CD4-positive, alpha-beta T cell treated with Interleukin-15 for 4 hours (primary cell): Measurements from ENCODE around the gene BZW1.

Experiments
- DNase-seq: peaks from one replicate; pipeline ENCODE4 v3.0.0-alpha.2; 2020; ENCODE audit warnings: low spot score

The BZW1 gene

DNA sequence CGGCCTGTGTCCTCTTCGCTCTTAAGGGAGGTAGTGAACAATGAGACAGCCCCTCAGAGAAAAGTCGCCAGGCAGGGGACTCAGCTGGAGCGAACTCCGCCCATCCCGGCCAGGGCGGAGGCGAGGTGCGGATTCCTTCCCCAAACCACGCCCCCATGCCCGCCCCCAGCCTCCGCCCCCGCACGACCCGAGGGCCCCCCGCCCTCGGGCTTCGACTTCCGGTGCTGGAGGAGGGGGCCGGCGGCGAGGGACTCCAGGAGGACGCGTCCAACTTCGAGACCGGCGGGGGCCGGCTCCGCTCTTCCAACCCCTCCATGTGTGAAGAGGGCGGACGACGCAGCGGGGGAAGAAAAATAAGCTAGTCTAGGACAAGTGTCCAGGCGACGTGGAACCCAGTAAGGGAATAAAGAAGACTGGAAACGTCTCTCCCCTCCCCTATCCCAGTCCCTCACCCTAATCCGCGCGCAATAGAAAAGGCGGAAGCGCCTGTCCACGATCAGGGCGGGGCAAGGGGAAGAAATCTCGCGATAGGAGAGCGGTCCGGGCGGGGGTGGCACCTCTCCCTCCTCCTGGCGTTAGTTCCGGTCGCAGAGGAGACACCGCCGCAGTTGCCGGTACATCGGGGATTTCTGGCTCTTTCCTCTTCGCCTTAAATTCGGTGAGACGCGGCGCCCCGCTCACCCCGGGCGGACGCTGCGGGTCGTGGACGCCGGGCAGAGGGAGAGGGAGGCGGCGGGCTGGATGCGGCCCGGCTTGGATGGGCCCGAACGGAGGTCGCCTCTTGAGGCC lies at the start of gene BZW1:
BZW1 (plus strand) TSS at position 578 of the 789 bp plus-strand sequence. CDS start 1,308 bp downstream, outside the sequence.
- peak; percentile 98 for DNase-seq

DNA sequence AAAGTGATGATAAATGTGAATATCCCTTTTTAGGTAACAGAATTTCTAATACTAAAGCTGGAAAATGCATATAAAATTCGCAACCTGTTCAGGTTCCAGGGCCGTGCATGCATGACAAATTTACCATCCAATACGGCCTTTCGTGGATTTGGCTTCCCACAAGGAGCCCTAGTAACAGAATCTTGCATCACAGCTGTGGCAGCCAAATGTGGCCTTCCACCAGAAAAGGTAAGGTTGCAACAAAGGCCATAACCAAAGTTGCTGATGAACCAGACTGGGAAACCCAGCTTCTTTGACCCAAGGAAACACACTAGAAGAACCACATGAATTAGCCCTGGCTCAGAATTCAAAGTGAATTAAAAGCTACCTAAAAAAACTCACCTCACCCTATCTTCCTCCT lies 49.6 kb upstream of the BZW1 start:
- DNase-seq = no peak

DNA sequence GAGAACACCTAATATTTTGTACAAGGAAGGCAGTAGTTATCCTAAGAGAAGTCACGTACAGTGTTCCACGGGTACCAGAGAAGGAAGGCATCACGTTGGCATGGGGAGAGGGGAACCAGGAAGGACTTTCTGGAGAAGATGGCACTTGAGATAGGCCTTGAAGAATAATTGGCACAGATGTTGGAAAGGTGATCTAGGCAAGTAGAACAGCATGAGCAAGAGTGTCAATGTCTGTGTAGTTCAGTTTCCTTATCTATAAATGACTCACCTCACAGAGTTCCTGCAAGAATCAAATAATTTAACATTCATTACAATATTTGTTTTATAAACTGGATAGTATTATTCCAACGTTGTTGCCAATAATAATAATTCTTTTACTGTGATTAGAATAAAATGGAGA lies 48.3 kb upstream of the BZW1 start:
- no peak for DNase-seq

DNA sequence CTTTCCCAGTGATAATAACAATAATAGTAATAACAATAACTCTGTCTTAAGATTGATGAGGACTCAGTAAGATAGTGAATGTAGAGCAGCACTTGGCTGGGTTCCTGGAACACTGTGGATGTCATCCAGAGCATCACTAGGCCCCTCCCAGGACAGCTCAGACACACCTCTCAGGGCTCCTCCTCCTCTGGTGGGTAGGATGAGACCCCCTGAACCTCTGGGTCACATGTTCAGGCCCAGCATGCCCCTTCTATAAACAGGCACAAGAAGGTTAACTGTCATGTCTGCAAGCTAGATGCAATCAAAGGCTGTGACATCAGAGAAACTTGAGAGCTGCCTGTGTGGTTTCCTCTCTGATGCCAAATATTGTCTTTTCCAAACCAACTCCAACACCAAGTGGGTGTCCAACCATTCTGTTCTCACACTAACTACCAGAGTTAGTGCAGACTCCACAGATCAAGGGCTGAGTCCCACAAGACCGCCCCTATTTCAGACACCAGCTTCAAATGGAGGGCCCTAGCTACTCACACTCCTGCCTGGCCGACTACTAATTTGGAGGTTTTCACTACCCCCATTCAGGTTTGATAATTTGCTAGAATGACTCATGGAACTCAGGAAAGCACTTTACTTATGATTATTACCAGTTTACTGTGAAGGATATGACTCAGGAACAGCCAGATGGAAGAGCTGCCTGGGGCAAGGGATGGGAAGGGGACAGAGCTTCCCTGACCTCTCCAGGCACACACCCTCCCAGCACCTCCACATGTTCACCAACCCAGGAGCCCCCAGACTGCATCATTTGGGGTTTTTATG lies 46.4 kb upstream of the BZW1 start:
- no peak for DNase-seq

DNA sequence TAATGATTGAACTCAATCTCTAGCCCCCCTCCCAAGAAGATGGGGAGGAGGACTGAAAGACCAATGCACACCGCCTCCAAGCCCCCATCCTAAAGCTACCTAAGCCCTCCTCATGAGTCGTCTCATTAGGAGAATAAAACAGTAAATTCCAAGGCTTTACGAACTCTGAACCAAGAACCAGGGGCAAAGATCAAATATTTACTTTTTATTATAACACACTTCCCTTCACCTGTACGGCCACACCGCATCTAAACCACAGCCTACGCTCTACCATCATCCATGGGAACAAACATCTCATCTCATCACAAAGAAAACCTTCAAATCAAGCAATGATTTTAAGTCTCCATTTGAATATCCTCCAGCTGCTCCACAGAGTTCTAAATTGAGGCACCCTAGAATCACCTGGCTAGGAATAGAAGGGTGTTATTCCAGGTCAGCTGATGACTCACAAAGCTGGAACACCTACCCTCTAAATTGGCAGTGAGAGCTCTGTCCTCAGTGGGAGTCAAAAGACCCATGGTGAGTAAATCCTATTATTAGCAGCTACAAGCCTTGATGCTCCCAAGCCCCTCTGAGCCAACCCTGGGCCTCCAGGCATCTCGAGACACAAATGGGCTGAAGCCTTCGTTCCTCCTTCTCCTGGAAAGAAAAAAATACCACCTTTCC lies 45.6 kb upstream of the BZW1 start:
- no peak for DNase-seq

DNA sequence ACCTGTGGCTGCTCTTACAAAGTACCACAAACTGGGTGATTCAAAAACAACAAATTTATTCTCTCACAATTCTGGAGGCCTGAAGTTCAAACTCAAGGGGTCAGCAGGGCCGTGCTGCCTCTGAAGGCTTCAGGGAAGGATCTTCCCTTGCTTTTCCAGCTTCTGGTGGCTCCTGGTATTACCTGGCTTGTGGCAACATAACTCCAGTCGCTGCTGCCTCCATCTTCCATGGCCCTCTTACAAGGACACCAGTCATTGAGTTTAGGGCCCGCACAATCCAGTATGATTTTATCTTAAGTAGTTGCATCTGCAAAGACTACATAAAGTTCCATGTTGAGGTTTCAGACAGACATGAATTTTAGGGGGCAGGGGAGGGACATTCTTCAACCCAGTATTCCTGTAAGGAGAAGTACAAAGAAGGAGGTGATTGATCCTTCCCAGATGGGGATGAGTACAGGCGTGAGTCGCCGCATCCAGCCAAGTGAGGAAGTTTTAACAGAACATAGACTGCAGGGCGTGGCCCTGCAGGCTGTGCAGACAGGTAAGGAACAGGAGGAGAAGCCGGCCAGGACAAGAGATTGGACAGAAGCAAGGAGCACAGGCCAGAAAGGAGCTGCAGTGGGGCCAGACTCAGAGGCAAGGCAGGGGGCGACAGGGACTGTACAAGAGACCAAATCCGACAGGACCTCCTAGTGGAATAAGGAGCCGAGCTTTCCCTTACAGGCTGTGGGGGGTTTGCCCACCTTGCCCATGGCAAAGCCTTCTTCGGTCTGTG lies 44.4 kb upstream of the BZW1 start:
- DNase-seq = no peak

DNA sequence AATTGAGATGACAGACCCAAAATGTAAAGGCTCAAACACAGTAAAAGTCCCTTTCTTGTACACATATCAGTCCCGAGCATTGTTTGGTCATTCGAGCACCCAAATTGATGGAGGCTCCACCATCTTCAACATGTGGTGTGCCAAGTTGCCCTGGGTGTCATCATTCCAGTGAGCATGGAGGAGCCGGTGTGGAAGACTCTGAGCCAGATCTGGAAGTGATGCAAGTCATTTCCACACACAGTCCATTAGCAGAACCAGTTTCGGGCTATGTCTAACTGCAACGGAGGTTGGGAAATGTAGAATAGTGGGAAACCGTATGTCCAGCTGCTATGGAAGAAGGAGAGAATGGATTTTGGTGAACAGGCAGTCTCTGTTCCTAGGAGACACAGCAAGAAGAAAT lies 40.9 kb upstream of the BZW1 start:
- DNase-seq = no peak

DNA sequence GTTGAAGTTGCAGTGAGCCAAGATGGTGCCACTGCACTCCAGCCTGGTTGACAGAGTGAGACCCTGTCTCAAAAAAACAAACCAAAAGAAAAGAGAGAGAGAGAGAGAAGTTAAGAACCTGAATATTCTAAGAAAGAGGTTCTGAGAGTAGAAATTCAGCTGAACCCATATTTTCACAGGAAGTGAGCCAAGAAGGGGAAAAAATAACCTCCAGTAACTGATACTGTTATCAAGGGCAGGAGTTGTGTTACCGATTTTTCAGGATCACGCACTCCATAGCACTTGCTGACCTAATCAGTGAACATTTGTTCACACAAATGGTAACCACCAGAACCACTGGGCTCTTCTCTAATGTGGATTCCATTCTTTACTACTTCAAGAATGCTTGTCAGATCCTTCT lies 39.1 kb upstream of the BZW1 start:
- no peak for DNase-seq

DNA sequence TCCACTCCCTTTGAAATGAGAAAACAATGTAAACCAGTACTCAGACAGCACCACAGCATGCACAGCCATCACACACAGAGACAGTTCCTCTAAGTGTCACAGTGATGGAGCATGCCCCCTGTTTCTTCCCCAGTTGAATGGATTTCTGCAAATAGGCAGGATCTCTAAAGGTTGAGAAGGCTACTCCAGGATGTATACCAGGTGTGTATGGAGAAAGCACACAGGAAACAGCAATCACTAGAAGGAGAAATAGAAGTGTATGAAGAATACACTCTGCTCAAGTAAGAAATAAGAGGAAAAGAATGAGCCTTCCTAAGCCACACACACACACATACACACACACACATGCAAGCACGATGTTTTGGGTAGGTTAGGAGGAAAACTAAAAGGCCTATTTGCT lies 38.6 kb upstream of the BZW1 start:
- no peak for DNase-seq

DNA sequence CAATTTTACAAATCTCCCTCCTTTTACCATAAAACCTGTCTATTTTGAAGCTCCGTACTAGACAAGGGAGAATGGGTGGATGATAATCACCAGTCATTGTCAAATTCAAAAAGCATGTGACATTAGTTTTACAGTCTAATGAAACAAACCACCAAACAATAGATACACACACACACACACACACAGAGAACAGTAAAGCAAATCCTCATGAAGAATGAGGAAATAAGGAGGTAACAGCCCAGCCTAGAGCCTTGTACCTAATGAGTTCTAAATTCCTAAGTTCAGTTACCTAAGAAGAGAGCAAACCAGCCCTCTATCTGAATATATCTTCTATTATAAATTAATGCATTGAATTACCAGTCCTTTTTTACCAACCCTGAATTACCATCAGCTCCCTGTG lies 36.8 kb upstream of the BZW1 start:
- DNase-seq = no peak

DNA sequence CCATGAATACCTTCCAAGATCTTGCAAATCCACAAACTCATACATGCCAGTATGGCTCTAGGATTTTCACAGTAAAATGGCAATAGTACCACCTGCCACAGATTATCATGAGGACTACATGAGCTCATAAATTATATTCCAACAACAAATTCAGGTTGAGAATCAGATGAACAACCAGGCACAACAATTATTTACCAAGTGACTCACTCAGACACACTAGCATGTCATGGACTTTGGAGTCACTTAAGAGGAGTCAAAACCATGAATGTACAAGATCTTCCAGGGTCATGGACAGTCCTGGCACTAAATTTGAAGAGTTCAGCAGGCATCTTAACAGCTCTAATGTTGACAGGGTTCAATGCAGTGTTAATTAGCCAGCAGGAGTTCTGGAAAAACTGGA lies 34.4 kb upstream of the BZW1 start:
- DNase-seq = no peak

DNA sequence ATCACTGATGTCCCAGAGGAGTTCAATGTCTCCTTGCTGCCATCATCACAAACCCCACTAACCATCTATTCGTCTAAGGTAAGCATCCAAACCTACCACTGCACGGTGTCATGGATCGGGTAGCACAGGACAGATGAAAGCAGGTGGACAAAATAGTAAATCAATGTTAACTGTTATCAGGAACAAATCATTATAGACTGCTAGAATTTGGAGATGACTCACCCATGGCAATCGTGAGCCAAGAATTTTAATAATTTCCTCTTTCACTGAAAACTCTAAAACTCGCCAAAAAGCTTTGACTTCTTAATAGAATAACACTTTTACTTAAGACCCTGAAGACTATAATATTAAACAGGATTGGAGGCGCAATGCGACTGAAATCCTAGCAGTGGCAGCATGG lies 33.7 kb upstream of the BZW1 start:
- no peak for DNase-seq

DNA sequence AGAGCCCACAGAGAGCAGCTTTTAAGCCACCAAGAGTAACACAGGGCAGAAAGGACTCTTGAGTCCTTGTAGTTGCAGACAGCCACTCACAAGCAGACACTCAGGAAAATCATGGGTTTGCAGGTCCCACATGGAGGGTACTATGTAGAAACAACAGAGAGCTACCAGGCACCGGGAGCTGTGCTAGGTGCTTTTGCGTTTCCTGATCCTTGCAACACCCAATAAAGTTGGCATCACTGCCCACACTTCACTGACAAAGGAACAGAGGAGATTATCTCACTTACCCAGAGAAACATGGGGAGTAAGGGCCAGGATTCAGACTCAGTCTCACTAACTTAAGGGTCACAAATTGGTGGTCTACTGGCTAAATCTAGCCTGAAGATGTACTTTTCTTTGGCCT lies 32.5 kb upstream of the BZW1 start:
- no peak for DNase-seq

DNA sequence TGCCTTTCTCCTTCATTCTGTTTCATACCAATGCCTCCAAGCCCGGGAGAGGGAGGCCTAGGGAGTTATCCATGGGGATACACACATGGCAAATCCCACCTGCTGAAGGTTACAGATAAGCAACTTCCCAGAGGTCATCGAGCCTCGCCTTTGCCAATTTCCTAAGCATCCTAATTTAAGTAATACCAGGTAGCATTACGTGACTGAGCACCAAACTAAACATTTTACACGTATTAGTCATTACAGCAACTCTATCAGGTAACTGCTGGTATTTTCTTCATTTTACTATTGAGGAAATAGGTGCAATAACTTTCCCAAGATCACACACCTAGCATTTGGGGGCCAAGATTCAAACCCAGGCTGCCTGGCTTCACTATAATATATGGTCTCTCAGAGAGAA lies 30.1 kb upstream of the BZW1 start:
- DNase-seq = no peak

DNA sequence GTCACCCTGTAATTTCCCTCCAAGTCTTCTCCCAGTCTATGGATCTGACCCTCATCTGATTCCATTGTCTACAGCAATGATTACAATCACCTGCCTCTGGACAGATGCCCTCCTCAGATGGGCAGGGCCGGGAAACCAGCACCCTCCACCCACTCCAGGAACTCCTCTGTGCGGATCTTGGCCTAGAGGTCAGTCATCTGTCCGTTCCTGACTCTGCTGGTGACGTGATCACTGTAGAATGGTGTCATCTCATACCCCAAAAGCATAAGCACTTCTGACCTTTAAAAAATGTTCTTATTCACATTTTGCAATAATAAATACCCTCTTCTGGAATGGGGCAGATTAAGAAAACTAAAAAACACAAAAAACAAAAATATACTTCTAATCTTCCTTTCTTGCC lies 29.5 kb upstream of the BZW1 start:
- DNase-seq = no peak

DNA sequence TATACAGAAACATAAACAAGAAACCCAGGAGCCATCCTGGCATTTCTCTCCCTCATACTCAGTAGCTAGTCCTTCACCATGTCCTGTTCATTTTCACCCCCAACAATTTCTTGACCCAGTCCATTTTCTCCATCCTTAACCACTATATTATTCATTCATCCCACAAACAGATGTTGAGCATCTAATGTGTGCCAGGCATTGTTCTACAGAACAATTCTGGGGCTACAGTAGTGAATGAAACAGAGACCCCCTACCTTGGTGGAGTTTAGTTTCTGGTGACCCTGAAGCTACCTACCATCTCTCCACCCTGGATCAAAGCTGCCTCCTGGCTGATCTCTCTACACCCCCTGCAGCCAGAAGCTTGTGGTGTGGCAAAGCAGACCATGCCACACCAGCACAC lies 27.5 kb upstream of the BZW1 start:
- no peak for DNase-seq

DNA sequence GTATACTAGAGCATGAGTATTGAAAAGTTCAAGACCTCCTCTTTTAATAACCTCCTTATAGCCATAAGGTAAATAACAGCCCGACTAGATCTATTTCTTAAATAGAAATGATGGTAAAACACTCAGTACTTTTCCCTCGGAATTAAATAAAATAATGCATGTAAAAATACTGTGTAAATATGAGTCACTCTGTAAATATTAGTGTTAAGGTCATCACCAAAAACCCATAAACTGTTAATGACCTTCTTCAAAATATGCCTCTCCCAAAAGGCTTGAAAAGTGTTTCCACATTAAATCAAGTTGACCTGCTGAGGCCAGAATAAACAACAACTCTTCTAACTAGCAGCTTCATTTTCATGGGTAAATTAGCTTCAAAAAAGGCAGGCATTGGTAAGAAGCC lies 25.3 kb upstream of the BZW1 start:
- no peak for DNase-seq

DNA sequence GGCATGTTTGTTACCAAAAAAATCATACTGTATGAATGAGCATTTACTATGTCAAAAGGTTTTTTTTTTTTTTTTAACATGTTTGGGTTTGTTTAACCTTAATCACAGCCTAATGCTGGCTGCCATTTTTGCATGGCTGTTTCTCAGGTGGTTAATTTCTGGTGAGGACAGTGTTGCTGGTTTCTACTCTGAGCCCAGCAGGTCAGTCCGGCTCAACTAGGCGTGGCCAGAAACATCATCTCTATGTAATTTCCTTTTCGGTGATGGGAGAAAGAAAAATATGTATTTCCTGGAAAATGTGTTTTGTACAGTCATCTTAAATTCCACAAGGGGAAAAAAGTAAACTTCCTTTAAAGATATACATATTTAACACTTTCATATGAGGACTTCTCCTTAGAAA lies 24.9 kb upstream of the BZW1 start:
- DNase-seq = no peak

DNA sequence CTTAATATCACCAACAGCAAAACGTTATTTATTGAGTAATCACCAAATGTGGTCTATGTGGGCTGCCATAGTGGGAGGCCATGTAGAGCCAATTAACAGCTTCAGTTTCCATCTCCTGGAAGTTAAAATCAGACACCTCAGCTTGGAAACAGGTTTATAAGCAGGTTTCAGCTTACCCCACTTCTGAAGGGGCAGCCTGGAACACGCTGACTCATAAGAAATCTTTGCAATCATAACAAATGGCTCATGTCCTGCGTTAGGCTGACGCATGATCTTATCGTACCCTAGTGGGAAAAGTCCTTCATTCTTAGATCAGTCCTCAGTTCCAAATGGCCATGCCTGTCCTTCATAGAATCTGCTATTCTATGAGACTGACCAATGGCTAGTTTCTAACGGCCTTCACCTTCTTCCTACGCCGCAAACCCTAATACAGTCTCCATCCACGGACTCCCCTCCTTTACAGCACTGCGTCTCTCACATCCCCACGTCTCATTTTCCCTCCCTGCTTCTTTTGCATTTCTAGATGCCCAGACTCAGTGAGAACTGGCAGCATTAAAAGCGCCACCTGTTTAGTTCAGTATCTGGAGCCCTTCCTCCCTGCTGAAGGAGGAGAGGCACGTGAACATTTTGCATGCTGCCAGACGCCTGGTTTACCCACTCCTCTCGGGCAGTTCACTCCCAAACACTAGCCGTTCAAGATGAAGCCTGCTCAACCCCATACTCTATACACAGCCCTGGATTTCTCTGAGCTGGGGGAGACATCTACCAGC lies 24.2 kb upstream of the BZW1 start:
- DNase-seq = no peak

DNA sequence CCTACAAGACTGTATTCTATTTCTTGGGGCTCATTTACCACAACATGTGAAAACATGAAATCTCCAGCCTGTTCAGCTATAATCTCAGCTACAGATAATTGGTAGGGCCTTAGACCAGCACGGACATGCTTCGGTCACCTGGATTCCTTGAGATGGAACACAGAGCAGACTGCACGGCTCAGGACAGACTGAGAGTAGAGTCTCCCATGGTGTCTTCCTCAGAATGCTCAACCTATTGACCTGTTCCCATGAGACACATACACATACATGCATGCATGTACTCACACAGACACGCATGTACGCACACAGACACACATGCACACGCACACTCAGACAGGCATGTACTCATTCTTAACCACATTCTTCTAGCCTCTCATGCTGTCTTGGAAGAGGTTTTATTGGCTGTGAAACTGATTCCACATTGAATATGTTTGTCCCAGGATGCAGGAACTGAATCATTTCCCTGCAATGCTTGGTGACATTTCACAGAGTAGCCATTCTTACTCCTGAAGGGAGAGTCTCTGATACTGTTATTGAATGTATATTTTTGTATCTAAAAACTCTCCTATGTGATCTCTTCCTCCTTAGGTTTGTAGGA lies 23.5 kb upstream of the BZW1 start:
- no peak for DNase-seq

DNA sequence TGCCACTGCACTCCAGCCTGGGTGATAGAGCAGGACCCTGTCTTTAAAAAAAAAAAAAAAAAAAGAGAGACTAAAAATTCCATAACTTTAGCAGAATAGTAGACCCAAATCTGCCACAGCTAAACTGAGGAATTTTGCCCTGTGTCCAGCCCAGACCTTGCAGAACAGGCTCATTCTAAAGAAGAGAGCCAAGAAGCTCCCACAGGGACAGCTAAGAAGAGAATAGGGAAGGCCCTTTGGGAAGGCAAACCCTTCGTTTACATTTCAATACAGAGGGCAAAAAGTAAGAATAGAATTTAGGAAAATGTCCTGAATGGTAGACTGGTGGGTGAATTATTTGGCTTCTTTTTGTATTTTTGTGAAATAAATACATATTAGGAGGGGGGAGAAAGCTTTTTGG lies 21.5 kb upstream of the BZW1 start:
- no peak for DNase-seq
